Omental fat pad (tissue), 4 donors: ENCODE results near the gene GNAO1. TPM values are rescaled to one million over a fixed set of nuclear protein-coding genes. Genes with fewer than 3 reads are reported as not detected.

Experiments
- ATAC-seq: fragments of 150-250 bp; one replicate; pipeline ENCODE4 v1.9.1; 2016; ENCODE audit warnings: mild to moderate bottlenecking, moderate library complexity; ENCODE audit not compliant: low FRiP score
- DNase-seq: peaks from one replicate; pipeline ENCODE4 v3.0.0-alpha.2; 2019; ENCODE audit warnings: low spot score
- CTCF ChIP-seq, 3 donors: fragments of 450-650 bp; IDR thresholded peaks; one replicate each; pipeline ENCODE4 v1.5.1; 2016 to 2017; ENCODE audit warnings: antibody characterized with exemption in 3 of 3, mild to moderate bottlenecking in 3 of 3, moderate library complexity in 2 of 3
- total RNA-seq, 4 donors: library from RNA; depleted of rRNA; stranded (reverse); fragments of >200 nt; gene quantifications; one replicate each; pipeline ENCODE4 v1.1.0, GENCODE V29; 2016

Gene GNAO1
- total RNA-seq, 4 donors from 2014 or later, result 1.4 to 2.6 (median 2.3) TPM

GRCh38 chr16:56298948-56299596 is 107.8 kb downstream of the GNAO1 start:
- DNase-seq, result no peak
- no peak for ATAC-seq
- no peak for TF ChIP-seq CTCF (IDR thresholded peaks at IDR 0.05)

GRCh38 chr16:56300242-56300623 is 108.9 kb downstream of the GNAO1 start:
- TF ChIP-seq CTCF (IDR thresholded peaks at IDR 0.05), result no peak
- ATAC-seq (no peak), DNase-seq (no peak)

- ATAC-seq (no peak), DNase-seq (no peak)
- no peak for TF ChIP-seq CTCF (IDR thresholded peaks at IDR 0.05)
These were observed 109.9 kb downstream of the GNAO1 start for GRCh38 chr16:56300891-56301850.

GRCh38 chr16:56302506-56302905 is 111.2 kb downstream of the GNAO1 start:
- TF ChIP-seq CTCF (IDR thresholded peaks at IDR 0.05), result no peak
- no peak for ATAC-seq
- DNase-seq, result no peak

- no peak for TF ChIP-seq CTCF (IDR thresholded peaks at IDR 0.05)
- ATAC-seq, result no peak
- no peak for DNase-seq
These were observed 111.9 kb downstream of the GNAO1 start for GRCh38 chr16:56303066-56303715.

GRCh38 chr16:56303880-56304279 is 112.6 kb downstream of the GNAO1 start:
- no peak for TF ChIP-seq CTCF (IDR thresholded peaks at IDR 0.05)

More at GRCh38 chr16:56303880-56304279, 112.6 kb downstream of the GNAO1 start:
- ATAC-seq, result no peak
- DNase-seq, result no peak
